OCI-LY7 (cell line): ENCODE measurements around the gene PAX3.

ENCODE experiments used
- CTCF ChIP-seq: fragments of 200-600 bp; sonication (generic); conservative IDR thresholded peaks from 2 replicates; pipeline ENCODE4 v1.5.1; 2014; ENCODE audit warnings: mild to moderate bottlenecking, antibody characterized with exemption, low read length, moderate library complexity, mixed read lengths
- EZH2phosphoT487 ChIP-seq: fragments of 200-600 bp; sonication (generic); IDR thresholded peaks from 2 replicates; pipeline ENCODE4 v1.6.1; 2018; ENCODE audit warnings: low read depth, borderline replicate concordance, mild to moderate bottlenecking, mixed run types, antibody characterized with exemption, low read length, moderate library complexity, mixed read lengths

- TF ChIP-seq EZH2phosphoT487, result no peak
- TF ChIP-seq CTCF, result peak; percentile 74
These were observed 19.4 kb upstream of the PAX3 start for GRCh38 chr2:222318026-222318711.
